HG03575 (cell line): ENCODE measurements around the gene RAB20.
A peak's percentile ranks its signal among the peaks of the same experiment; 100 is the strongest.
"Not testable (repeated sequence)": the region's sequence is repeated elsewhere in the genome, so short reads cannot be mapped to it uniquely, and the experiment has no call there.

Experiments used
- ATAC-seq: cut with Tn5 transposase; IDR thresholded peaks from one replicate; pipeline ENCODE4 v1.9.1; 2021; ENCODE audit not compliant: unreplicated experiment, insufficient number of reproducible peaks, low FRiP score; ENCODE audit errors: extremely low read depth

RAB20 gene

DNA sequence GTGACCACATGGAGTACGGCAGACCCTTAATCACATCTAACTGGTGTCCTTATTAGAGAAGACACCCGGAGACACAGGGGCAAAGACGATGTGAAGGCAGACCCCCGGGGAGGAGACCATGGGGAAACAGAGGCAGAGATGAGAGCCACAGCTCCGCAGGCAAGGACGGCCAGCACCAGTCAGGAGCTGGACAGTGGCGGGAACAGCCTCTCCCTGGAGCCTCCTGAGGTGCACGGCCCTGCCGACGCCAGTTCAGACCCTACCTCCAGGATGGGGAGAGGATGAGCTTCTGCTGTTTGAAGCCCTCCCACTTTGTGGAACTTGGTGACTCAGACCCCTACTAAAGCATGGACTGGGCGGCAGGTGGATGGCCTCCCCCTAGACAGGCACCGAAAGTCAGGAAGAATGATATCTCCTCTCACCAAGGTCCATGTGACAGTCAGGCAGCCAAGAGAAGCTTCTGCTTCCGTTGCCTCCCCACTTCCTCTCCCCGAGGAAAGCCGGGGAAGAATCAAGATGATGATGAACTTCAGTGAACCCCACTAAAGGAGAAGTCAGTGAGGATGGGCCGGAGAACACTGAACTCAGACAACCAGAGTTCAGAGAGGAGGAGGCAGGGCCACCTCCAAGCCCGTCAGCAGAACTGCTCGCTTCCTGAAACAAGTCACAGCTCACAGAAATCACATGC lies 25.4 kb downstream of the RAB20 start:
- no peak for ATAC-seq

DNA sequence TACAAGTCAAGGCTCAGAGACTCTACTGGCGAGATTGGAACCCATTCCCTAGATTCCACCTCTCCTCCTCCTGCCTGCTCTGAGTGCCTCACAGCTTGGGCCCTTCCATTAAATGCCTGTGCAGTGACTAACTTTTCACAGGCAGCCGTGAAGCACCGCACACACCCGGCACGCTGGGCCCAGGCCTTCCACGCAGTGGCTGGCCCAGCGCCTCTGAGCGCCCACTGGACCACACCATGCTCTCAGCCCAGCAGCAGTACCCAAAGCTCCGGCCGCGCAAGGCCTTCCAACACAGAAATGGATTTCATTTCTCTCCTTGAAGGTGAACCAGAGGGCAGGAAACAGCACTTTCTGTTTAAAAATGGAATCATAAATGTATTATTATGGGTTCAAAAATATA lies 26.0 kb downstream of the RAB20 start:
- no peak for ATAC-seq

DNA sequence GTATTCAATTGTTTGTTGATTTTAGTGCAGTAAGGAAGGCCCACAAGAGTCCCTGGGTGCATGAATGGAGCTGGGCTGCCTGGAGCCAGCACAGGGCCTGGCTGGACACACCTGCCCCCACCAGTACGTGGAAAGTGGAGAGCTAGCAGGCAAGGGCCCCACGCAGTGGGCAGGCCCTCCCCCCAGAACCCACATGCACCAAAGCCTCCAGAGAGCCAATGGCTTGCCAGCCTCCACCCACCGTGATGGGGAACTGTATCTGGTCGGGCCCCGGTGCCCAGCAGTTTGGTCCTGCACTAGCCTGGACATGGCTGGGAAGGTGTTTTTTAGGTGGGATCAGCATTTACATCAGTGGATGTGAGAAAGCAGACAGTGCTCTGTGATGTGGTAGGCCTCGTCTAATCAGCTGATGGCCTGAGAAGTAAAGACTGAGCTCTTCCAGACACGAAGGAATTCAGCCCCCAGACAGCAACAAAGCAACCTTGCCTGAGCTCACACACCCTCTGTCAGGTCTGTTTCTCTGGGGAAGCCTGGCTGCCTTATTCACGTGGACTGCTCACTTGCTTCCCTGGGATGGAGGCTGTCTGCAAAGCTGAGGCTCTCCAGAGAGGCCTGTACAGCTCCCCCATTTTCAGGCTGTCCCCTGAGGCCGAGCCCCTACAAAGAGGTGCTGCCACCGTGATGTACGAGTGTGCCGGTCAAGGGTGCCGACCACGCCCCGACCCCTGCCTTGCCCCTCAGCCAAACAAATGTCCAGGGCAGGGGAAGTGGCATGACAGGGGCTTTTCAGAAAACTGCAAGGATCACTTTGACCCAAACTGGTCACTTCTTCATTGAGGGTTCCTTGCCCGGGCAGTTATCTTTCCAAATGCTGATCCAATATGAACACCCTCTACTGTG lies 27.5 kb downstream of the RAB20 start:
- ATAC-seq, result no peak

DNA sequence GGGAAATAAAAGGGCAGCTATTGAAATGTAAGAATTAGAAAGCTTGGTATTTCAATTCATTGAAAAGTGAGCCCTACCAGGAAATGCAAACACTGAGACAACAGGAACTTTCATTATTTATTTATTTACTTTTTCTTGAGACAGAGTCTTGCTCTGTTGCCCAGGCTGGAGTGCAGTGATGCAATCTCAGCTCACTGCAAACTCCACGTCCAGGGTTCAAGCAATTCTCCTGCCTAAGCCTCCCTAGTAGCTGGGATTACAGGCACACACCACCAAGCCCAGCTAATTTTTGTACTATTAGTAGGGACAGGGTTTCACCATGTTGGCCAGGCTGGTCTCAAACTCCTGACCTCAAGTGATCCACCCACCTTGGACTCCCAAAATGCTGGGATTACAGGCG lies 29.3 kb downstream of the RAB20 start:
- ATAC-seq, result not testable (repeated sequence)

DNA sequence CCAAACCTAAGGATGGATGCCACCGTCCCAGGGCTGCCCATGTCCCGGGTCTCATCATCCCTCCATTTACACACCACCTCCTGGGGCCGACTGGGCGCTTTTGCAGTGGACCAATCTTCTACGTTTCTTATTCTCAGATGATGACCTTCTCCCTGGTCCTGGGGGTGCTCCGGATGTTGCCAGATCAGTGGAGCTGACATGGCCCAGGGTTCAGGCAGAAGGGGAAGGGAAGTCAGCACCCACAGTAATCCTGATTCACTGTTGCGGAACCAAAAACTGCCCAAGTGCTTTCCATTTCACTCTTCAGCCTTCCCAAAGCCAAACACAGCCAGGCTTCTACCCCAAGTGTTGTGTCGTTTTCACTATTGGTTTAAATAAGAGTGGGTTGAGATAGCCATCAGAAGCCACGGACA lies 29.8 kb downstream of the RAB20 start:
- no peak for ATAC-seq

DNA sequence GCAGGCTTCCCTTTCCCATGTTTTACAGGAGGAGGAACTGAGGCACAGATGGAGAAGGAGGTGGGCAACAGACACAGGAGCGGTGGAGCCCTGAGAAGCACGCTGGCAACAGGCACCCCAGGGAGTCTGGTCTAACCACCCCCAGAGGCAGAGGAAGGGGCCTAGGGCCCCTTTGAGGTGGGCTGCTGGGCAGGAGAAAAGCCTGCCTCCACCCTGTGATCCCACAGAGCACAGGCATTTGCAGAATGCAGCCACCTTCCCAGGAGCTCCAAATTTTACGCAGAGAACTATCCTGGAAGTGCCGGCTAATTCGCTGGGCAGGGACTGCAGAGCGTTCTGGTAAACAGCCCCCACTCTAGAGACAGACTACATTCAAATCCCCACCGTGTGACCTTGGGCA lies 30.4 kb downstream of the RAB20 start:
- ATAC-seq, result no peak

DNA sequence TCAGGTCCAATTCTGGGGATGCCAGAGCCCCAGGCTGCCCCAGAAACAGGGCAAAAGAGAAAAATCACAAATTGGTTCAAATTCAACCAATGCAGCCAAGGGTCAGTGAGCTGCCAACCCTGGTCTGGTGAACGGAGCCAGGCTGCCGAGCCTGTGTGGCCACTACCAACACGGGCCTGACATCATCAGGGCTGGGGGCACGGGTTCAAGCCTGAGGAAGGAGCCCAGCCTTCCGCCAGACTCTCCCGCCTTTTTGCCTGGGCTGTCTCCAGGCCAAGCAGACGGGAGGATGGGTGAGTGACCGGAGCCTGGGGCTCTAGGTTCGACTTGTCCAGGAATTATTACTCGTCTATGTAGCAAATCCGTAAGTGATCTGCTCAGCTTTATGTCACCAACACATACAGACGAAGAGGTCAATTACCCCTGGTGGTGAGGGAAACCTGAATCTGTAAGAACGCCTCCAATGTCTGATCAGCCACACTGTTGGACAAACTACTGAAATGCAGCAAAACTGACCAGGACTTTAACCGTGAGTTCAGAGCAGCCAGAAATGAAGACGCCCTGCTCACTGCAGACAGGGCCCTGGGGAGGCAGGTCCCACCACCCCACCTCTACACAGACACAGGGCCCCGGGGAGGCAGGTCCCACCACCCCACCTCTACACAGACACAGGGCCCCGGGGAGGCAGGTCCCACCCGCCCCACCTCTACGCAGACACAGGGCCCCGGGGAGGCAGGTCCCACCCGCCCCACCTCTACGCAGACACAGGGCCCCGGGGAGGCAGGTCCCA lies 31.8 kb downstream of the RAB20 start:
- ATAC-seq, result no peak

DNA sequence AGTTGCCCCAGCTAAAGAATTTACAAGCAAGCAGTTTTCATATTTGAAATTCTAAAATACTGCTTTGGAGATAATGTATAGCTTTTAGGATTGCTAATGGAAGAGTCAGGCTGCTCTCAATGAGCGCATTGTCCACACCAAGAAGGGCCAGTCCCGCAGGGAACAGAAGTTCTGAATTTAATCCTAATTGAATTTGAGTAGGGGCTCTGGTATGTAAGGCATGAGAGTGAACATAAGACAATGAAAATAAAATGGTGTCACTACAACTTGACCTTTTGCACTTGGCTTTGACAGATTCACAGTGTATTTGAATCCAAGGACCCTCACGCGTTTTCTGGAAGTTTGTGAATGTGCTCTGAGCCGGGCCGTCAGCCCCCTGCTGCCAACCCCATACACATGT lies 32.6 kb downstream of the RAB20 start:
- ATAC-seq, result no peak

DNA sequence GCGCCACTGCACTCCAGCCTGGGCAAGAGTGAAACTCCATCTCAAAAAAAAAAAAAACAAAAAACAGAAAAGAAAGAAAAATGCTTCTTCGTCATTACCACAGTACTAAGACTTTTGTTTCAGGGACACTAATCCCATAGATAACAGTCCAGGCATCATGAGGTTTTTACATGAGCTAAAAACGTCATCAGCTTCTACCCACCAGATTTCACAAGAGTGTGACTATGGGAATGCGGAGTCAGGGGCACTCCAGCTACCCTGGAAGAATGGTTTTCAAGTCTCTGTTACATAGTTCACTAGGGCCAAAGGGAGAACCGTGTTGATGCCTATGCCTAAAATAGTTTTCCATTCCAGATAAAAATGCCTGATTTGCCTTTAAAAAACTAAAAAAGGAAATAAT lies 33.2 kb downstream of the RAB20 start:
- no peak for ATAC-seq

DNA sequence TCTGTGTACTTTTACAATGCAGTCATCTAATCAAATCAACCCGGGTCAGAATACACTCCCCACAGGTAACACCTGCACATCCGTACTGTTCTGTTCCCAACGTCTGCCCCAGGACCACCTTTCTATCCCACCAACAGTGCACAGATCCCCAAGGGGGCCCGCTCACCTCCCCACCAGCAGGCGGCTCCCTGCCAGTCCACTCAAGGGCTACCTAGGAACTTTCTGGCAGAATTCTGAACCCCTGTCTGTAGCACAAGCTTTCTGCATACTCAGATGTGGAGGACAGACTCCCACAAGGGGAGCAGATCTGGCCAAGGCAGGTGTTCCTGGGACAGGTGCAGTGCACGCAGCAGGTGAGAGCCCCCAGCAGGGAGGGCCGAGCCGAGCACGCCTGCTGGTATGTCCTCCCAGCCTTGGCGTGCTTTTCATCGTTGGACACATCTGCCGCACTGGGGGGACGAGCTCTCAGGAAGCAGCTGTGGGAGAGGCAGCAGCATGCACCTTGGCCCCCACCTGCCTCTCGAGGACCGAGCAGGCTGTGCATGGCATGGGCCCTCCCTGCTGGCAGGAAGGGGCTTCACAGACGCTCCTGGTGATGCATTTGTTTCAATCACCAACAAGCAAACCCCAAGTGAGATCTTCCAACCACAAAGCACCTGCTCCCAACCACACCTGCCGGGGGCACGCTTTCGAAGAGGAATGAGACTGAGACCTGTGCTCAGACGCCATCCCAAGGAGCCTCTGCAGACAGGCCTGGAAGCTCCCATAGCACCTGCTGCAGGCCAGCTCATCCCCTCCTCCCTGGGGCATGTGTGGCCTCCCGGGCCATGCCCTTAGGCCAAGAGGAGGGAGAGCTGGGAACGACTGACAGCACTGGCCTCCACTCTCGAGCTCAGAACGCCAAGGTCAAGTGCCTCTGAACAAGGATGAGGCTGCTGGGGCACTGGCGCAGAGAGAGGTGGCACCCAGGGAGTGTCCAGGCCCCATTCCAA lies 35.9 kb downstream of the RAB20 start:
- peak; percentile 39 for ATAC-seq

DNA sequence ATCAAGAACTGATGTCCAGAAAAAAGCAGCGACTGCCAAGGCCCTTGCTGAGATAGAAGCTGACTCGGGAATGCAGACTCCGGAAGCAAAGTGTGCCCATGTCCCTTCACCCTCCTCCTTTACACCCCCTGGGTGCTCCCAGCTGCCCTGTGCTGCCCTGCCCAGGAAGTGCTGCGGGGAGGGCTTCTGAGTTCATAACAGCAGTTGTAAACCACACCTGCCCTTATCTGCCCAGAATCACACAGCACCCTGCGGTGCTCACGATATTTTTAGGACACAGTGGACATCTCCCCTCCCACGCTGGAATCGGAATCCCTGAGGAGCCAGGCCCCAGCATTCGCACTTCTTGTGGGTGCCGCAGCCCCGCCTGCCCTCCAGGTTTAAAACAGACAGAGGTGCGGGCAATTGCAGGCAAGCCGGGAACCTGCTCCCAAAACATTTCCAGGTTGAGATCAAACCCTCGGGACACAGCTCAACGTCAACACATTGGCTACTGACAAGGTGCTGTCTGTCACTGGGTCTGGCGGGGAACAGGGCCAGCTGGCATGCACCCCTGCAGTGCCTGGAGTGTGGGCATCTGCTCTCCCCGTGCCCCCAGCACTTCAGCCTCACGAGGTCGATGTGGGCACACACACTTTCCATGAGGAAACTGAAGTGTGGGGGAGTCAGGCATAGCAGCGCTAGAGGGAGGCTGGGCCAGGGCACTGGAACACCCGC lies 36.8 kb downstream of the RAB20 start:
- no peak for ATAC-seq

DNA sequence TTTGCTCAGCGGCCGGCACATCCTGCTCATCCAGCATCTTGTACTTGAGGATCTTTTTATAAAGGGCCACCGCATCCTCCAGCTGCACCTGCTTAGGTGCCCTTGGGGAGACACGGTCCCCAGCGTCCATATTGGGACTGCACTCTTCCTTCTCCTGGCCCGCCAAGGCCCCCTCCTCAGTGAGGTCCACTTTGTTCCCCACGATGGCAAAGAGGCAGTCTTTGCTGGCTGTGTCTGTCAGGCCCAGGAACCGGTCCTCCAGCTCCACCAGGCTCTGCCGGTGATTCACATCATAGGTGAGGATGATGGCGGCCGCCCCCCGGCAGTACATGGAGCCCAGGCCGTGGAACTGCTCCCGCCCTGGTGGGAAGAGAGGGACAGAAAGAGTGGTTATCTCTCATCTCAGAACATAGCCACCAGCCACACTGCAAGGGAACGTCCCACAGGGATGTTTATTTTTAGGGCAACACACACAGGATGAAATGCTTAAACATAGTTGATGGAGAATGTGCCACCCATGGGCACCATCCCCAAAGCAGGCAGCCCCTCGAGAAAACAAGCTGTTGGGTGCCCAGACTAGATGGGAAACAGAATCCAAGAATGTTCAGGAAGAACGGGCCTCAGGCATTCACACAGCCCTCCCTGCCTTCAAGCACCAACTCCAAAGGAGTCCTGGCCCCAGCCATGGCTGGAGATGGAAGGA lies 37.5 kb downstream of the RAB20 start:
- no peak for ATAC-seq

DNA sequence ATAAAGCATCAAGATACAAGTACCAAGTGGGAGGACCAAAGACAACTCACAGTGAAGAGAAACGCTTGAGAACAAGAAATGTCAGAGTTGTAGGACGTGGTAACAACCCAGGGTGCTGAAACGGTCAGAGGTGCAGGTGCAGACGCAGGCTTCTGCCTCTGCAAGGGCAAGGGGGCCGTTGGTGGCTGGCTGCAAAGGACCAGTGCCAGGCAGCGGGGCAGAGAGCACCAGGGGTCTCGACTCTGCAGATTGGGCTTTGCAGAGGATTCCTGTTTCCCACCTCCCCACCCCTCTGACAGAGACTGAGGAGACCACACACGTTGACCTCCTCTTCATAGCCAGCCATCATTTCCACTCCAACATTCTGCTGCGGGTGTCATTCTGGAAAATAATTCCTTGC lies 38.3 kb downstream of the RAB20 start:
- no peak for ATAC-seq

DNA sequence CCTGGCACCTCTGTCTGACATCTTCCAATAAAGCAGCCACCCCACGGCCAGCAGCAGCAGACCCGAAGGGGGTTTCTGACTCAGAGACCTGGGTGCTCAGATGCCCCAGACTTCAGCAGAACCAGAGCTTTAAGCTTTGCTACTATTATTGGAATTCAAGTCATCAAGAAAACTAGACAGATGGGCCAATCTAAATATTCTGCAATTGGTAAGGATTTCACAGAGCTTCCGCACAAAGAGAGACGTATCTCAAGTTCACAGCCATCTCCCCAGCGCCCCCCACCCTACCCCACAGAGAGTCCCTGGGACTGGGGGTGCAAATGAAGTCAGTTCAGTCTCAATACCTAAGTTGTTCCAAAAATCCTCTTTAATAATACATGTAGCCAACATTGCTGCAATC lies 38.8 kb downstream of the RAB20 start:
- no peak for ATAC-seq

DNA sequence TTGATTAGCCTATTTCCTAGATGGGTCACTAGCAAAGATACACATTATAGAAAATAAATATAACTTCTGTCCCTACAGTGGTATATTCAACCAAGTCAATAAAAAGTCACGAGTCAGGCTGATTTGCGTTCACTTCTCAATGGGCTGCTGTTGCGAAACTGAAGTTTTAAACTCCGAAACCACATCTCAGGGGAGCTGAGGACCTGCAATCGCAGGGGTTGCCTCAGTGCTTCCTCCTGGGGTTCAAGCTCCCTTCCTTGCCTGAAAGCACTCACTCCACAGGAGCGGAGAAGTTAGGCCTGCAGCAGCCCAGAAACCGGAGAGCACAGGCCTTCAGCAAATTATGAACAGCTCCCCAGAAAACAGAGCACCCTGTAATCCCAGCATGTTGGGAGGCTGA lies 39.6 kb downstream of the RAB20 start:
- ATAC-seq, result no peak

DNA sequence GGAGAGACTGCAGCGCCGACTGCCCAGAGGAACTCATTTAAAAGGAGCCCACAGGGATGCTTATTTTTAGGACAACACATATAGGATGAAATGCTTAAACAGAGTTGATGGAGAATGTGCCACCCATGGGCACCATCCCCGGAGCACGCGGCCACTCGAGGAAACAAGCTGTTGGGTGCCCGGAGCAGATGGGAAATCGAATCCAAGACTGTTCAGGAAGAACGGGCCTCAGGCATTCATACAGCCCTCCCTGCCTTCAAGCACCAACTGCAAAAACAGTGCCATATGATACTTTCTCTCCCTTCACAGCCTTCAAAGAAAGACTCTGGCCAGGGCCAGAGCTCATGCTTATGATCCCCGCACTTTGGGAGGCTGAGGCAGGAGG lies 40.2 kb downstream of the RAB20 start:
- no peak for ATAC-seq

DNA sequence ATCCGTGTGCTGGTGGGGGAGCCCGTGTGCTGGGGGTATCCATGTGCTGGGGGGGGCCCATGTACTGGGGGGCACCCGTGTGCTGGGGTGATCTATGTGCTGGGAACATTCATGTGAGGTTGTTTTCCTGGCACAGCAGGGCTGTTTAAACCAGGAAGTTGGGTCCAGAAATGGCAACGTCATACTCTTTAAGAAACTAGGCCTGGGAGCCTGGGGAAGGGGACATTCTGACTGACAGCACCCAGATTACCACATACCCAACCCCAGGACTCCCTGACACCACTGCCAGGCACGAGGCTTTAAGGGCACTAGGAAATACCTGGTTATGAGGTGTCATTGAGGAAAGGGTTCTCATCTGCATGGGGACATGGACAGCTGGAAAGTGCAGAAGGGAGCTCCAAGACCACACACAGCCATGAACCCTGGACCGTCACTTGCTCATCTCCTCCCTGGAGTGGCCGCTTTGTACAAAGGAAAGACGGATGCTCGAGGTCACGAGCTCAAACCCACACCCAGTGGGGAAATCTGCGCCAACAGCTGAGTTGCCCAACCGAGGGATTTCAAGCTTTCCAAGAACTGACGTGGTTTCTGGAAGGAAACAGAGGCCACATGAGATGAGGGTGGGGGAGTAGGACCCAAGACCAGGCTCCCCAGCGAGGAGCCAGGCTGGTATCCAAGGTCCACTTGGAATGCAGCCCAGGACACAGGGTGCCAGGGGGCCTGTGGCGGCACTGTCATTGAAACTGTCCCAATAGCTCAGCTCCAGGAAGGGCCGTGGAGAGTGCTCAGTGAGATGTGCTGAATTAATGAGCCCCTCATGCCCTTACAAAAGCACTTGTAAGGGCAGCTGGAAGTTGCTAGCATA lies 40.9 kb downstream of the RAB20 start:
- ATAC-seq, result no peak
